Effector CD8-positive, alpha-beta T cell (primary cell): ENCODE results near the gene LARP1B.
"Not testable (repeated sequence)": the region's sequence is repeated elsewhere in the genome, so short reads cannot be mapped to it uniquely, and the experiment has no call there.

Experiments used
- DNase-seq: peaks from one replicate; lab custom pipeline; 2025; lab: John Stamatoyannopoulos, UW

LARP1B gene

DNA sequence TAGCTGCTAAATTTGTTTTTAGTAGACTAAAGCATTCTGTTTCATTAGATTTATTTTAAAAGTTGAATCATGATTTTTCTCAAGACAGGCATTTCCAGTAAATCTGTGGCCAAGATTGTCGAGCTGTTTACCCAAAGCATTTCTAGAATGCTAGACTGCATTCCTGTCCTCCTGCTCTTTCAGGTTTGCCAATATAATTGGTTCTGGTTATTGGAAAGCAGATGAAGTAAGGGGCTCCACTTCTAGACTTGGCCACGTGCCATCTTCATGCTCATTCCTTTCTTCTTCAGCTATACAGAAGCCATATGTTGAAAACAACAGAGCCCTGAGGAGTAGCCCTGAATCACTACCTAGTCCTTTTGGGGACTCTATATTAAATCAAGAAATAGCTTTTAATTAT is 164.0 kb downstream of the LARP1B start:
- DNase-seq: no peak

DNA sequence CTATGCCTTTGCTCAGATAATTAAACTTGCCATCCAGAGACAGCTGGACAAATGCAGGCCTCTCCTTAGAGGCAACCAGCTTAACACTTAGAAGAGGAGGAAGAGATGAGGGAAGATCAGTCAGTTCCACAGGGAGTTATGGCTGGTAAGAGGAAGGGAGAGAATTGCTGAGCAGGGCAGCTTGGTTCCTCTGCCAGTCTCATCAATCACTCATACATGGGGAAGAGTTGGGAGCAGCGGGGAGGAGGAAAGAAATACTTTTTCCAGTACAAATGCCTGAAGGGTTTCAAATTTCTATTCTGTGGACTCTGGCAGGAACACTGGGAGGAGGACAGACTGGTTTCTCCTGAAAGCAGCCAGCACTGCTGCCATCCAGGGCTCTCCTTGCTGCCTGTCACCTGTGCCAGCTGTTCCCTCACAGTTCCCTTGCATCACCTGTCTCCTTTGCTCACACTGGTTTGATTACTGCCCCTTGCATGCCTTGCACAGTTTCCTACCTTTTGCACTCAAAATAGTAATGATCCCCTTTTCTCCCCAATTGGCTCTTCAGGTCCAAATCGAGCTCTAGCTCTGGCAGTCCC is 167.0 kb downstream of the LARP1B start:
- DNase-seq: no peak

DNA sequence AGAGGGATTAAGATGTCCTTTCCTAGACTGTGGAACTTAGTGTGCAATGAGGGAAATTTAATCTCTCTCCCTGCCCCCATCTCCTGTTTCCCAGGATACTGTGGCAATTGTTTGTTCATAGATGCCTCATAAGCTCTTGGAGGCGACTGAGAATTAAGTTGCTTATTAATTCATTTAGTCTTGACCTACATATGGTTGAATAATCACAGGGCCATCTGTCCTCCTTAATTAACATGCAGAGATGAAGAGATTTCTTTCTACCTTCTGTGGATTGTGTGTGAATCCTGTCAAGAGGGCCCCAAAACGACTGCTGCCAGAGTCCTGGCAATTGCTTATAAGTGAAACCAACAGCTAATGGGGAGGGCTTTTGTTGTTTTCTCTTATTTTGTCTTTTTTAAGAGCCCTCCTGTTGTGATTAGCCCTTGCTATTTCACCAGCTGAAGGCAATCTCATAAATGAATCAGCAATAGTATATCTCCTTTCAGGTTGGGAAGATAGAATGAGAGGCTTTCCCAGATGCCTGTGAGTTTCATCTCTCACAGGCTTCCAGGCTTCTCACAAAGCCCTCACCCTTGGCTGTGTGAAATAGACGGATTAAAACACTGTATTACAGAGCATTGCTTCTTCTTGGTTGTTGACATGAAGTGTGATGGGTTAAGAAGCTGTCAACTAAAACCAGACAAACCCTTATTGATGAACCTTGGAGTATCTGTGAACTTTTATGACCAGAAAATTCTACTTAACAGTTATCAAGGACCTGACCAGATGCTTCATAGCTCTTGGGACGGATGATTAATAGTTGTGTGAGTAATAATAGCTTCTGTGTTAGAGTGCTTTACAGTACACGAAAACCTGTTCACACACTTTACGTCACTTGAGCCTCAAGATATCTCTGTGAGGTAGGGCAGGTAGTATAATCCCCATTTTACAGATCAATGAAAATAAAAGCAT is 168.0 kb downstream of the LARP1B start:
- DNase-seq: no peak

DNA sequence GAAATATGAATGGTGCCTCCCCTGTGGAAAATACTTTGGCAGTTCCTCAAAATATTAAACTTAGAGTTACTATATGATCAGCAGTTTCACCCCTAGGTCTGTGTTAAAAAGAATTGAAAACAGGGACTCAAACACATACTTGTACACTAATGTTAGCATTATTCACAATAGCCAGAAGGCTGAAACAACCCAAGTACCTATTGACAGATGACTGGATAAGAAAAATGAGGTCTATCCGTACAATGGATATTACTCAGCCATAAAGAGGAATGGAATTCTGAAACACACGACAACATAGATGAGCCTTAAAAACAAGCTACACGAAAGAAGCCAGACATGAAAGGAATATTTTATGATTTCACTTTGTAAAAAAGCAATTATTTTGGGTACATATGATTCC is 171.6 kb downstream of the LARP1B start:
- DNase-seq: no peak

DNA sequence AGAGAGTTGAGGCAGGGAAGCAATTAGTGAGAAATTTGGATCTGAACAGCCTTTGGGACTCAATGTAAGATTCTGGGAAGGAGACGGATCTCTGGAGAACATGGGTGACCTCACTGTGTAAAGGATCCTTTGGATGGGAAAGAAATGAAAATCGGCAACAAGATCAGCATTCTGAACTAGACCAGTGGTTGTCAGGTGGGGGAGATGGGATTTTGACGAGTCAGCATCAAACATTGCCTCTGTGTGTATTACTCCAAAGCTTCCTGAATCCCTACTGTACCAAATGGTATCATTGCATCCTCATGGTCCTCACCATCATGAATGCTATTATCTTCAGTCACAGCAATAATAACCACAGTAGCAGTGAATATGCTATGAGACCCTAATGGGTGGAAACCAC is 173.7 kb downstream of the LARP1B start:
- DNase-seq: no peak

DNA sequence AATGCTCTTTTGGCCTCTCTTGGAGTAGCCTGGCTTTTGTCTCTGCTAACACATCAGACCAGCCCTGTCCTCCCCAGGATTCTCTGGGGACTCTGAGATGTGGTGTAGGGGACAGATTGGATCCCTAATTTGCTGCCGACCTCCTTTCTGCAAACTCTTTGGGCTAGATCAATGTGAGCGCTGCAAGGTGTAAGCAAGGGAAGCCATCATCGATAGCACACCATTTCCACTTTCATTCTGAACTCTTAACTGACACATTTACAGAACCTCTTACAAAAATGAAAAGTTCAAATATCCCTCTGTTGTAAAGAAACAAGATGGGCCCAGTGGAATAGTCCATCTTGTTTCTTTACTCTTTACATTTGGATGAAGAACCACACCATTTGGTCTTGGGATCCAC is 179.9 kb downstream of the LARP1B start:
- DNase-seq: no peak

DNA sequence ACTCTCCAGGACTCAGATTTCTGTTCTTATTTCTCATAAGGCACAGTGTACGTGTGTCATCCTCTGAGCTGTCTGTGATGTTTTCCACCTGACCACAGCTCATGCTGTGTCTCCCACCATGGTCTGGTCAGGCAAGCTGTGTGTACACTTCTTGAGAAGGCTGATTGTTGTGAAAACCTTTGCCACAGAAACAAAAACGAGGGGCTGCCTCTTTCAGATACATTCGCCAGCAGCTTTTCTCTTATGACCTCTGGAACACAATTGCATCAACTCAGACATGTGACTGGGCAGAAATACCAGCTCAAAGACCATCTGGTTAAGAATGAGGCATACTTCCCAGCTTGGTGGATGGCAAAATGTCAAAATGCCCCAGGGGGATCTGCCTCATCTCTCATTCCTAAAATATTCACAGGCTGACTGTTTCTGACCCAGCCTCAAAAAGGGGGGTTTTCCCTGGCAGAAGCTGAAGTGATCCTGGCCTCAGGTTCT is 180.4 kb downstream of the LARP1B start:
- no peak for DNase-seq

DNA sequence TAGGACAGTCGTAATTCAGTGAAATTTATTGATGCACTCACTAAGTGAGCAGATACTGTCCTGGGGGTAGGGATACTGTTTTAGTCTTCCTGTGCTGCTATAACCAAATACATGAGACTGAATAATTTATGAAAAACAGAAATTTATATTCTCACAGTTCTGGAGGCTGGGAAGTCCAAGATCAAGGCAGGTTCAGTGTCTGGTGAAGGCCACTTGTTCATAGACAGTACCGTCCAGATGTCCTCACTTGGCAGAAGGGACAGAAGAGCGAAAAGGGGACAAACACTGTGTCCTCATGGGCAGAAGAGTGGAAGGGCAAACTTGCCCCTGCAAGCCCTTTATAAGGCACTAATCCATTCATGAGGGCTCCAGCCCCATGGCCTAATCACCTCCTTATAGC is 180.9 kb downstream of the LARP1B start:
- no peak for DNase-seq

DNA sequence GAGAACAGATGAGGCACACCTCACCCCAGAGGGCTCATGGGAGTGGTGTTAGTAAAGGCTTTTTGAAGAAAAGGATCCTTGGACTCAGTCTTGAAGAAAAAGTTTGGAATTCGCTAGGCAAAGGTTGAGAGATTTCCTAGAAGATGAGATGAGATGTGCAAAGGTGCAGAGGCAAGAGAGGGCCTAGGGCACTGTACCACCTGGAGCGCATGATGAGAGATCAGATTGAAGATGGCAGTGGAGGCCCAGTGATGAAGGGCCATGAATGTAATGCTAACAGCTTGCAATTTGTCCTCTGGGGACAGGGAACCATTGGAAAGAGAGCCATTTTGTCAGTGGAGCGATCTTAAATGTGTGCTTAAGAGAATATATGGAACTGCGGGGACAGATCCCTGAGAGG is 181.5 kb downstream of the LARP1B start:
- DNase-seq: no peak

DNA sequence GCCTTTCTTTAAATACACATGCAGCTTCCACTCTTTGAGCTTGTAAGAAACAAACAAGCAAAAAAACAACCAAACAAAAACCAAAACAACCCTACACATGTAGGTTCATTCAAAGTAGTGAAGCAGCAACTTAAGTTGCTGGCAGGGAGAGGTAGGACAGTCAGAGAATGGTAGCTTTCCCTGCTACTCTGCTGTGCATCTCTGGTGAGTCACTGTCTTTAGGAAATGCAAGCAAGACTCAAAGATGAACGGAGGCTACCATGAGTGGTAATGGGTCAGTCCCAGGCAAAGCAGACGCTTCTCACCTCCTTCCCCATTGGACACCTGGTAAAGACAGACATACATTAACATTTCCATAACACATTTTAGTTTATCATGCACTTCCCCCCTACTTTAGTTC is 183.3 kb downstream of the LARP1B start:
- DNase-seq: no peak

DNA sequence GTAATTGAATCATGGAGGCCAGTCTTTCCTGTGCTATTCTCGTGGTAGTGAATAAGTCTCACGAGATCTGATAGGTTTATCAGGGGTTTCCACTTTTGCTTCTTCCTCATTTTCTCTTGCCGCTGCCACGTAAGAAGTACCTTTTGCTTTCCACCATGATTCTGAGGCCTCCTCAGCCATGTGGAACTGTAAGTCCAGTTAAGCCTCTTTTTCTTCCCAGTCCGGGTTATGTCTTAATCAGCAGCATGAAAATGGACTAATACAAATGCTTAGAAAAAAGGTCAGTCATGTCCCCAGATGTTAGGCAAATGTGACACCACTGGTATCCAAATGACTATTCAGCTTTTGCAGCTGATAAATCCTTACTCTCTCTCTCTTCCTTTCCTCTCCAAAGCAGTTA is 184.3 kb downstream of the LARP1B start:
- not testable (repeated sequence) for DNase-seq

DNA sequence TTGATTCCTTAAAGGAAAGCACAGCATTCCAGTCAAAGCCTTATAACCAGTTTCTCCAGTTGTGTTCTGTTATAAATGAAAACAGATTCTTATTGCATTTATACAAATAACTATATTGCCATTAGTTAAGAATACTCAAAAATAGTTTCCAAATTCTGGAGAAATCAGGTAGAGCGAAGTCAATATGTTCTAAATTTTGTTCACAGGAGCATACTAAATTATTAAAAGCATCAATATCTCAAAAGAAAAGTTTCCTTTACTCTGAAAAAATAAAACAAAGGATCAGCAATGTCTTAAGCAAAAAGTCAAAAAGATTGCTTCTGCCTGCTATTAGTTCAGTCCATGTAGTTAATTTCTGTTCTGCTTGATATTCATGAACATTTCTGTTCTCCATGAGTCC is 186.8 kb downstream of the LARP1B start:
- DNase-seq: no peak

DNA sequence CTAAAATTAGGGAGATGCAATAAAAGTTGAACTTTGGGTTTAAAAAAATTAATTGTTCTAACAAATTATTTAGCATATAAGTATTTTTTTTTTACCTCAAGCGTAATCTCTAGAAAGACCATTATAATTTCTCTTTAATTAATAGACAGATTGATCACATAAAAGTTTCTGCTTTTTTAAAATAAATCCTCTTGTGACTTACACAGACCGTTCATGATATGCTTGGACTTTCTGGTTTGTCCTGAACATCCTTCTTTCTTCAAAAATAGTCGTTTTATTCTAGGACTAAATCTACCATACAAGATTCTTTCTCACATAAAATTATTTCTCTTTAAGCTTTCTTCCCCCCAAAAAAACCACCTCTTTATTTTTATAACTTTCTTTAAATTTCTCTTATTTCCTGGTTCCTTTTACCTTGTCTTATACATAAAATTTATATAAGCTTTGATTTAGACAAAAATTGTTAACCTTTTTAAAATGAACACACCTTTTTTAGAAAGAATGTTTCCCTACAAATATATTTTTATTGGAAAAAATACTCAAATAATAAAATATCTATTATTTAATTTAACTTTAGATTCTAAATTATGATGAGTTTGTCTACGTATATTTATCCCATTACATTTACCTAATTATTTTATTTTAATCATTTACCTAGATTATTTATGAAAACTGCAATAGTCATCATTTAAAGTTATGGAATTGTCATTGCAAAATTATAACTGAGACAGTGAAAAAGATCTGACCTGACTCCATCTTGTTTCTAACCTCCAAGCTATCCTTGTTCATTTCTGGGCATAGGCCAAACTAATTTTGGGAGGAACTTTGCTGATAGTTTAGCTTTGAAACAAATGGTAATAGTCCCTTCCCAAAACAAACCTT is 188.9 kb downstream of the LARP1B start:
- DNase-seq: no peak

DNA sequence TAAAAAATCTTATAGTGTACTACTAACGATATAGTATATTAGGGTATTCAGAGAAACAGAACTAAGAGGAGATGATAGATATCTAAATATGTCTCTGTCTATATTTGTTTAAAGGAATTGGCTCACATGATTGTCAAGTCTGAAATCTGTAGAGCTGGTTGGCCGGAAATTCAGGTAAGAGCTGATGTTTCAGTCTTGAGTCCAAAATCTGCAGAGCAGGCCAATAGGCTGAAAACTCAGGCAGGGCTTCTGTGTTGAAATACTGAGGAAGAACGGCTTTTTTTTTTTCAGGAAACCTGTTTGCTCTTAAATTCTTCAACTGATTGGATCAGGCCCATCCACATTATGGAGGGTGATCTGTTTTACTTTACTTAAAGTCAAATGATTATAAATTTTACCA is 194.8 kb downstream of the LARP1B start:
- no peak for DNase-seq

DNA sequence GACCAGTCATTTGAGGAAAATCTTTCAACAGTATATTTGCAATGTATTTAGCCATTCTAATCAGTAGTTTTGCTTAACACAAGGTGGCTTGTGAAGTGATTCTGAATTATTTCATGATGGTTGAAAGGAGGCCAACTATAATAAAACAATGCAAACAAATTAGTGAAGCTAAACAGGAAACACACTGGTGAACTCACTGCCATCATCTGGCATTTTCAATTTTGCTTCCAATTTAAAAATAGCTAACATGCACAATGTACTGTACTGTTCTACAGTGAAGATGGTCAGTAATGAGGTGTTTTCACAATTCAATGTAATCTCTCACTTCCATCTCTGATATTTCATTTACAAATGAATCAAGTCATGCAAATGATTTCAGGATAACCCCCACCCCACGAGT is 195.4 kb downstream of the LARP1B start:
- no peak for DNase-seq

DNA sequence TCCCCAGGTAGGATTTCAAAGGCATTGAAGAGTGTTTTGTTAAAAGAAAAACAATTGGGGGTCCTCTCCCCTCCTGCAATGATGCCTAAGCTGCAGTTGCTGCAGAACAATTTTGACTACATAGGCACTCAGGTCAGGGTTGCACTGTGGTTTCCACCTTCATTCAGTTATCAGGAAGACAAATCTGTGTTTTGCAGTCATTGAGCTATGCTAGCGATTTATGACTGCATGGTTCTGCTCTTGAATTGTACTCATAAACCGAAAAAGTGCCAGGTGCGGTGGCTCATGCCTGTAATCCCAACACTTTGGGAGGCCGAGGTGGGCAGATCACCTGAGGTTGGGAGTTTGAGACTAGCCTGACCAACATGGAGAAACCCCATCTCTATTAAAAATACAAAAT is 197.1 kb downstream of the LARP1B start:
- not testable (repeated sequence) for DNase-seq

DNA sequence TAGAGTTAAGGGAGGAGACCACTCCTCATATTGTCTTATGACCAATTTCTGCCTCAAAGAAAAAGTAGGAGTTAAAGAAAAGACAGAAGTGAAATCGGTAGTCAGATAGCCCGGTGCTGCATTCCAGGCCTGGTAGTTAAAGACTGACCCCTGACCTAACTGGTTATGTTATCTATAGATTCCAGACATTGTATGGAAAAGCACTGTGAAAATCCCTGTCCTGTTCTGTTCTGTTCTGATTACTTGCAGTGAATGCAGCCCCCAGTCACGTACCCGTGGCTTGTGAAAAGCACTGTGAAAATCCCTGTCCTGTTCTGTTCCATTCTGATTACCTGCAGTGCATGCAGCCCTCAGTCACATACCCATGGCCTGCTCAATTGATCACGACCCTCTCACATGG is 198.8 kb downstream of the LARP1B start:
- DNase-seq: not testable (repeated sequence)
